Fibroblast of pulmonary artery (primary cell): ENCODE measurements around the gene RBMS3.

Source experiments
- DNase-seq: peaks from one replicate; pipeline ENCODE4 v3.0.0-alpha.2; 2010; ENCODE audit warnings: low read depth
- H3K4me3 ChIP-seq: replicated peaks from 2 replicates; pipeline ENCODE4 v1.5.1; 2011; ENCODE audit warnings: low read depth, mild to moderate bottlenecking, control low read depth, low read length, moderate library complexity
- CTCF ChIP-seq: IDR thresholded peaks from 2 replicates; pipeline ENCODE4 v1.5.1; 2011; ENCODE audit warnings: mild to moderate bottlenecking, control low read depth, low read length, inconsistent platforms; ENCODE audit errors: missing control alignments

RBMS3 gene

GRCh38 chr3:29644261-29644660 lies 363.4 kb downstream of the RBMS3 start:
- no peak overlapping the region for H3K4me3 ChIP-seq
- no peak for DNase-seq
- no peak for TF ChIP-seq CTCF

GRCh38 chr3:29644956-29645636 lies 364.2 kb downstream of the RBMS3 start:
- DNase-seq = peak; percentile 30
- no peak for TF ChIP-seq CTCF
- no peak overlapping the region for H3K4me3 ChIP-seq

GRCh38 chr3:29646043-29646442 lies 365.2 kb downstream of the RBMS3 start:
- no peak overlapping the region for H3K4me3 ChIP-seq
- no peak for TF ChIP-seq CTCF
- no peak for DNase-seq

- no peak overlapping the region for H3K4me3 ChIP-seq
- peak; percentile 40 for DNase-seq
- no peak for TF ChIP-seq CTCF
Measured at GRCh38 chr3:29649815-29650547, 369.1 kb downstream of the RBMS3 start.

DNA sequence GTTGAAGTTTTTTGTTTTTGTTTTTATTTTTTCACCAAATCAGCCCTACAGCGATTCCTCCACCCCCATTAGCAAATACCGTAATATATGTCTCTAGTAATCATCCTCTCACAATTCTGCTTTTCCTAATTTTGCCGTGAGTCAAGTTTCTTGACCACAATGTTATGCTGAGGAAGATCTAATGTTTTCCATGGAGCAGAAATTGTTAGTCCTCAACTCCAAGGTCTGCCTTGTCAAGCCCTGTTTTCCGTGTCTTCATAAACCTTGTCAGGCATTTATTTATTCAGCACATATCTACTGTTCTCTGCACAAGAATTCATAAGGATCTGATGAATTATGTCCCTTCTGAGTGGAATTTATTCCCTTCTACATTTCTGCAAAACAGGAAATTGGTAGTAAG lies 372.8 kb downstream of the RBMS3 start:
- DNase-seq = no peak
- H3K4me3 ChIP-seq = no peak overlapping the region
- TF ChIP-seq CTCF = no peak

- DNase-seq = peak; percentile 10
- H3K4me3 ChIP-seq = no peak overlapping the region
- no peak for TF ChIP-seq CTCF
Measured at GRCh38 chr3:29655015-29655747, 374.3 kb downstream of the RBMS3 start.
